C4-2B (cell line): Measurements from ENCODE around the gene ARHGAP15.

Source experiments
- ZFX ChIP-seq: fragments of 450-650 bp; IDR thresholded peaks from 2 replicates; pipeline ENCODE4 v1.6.1; 2017
- TF ChIP-seq, protein P1 (sequence below): fragments of 450-650 bp; conservative IDR thresholded peaks from 2 replicates; pipeline ENCODE4 v1.5.1; 2017; ENCODE audit warnings: mild to moderate bottlenecking

DNA sequence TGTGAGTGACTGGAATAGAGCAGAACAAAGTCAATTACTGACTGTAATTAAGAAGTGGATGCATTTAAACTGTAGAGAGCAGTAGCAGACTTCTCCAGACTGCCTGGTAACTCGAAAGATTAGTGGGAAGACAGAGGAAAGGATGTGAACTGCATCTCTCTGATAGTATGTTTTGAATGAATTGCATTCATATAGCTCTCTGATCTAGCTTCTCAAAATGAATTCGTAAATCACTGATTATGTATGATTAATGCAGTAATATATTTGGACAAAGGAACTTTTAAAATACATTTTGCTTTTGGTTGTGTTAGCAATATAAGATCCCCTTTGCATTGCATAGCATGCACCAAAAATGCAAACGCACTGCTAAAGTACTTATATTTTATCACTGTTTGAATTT is 304.0 kb downstream of the ARHGAP15 start:
- TF ChIP-seq, protein P1, sequence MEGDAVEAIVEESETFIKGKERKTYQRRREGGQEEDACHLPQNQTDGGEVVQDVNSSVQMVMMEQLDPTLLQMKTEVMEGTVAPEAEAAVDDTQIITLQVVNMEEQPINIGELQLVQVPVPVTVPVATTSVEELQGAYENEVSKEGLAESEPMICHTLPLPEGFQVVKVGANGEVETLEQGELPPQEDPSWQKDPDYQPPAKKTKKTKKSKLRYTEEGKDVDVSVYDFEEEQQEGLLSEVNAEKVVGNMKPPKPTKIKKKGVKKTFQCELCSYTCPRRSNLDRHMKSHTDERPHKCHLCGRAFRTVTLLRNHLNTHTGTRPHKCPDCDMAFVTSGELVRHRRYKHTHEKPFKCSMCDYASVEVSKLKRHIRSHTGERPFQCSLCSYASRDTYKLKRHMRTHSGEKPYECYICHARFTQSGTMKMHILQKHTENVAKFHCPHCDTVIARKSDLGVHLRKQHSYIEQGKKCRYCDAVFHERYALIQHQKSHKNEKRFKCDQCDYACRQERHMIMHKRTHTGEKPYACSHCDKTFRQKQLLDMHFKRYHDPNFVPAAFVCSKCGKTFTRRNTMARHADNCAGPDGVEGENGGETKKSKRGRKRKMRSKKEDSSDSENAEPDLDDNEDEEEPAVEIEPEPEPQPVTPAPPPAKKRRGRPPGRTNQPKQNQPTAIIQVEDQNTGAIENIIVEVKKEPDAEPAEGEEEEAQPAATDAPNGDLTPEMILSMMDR = no peak
- no peak for TF ChIP-seq ZFX
